Keratinocyte (primary cell): ENCODE measurements around the gene SUGCT. TPM values are rescaled to one million over a fixed set of nuclear protein-coding genes. Genes with fewer than 3 reads are reported as not detected.

Experiments
- DNase-seq: peaks from one replicate; pipeline ENCODE4 v3.0.0-alpha.2; 2011; ENCODE audit warnings: low read depth, missing footprints, low spot score
- FAIRE-seq: peaks from 2 replicates; lab custom pipeline; 2011; peaks lifted over from hg19 to GRCh38; lab: Jason Lieb, UNC
- H2AFZ ChIP-seq: 2 replicates; pipeline ENCODE4 v1.6.0; 2012; ENCODE audit warnings: low read length, control low read depth, inconsistent platforms; ENCODE audit not compliant: control insufficient read depth
- H3K27ac ChIP-seq: 2 replicates; pipeline ENCODE4 v1.5.1; 2011; ENCODE audit warnings: low read length; ENCODE audit not compliant: control insufficient read depth, insufficient read depth
- H3K27me3 ChIP-seq: 3 replicates; pipeline ENCODE4 v1.6.0; 2011; ENCODE audit warnings: low read length; ENCODE audit not compliant: control insufficient read depth, insufficient read depth; ENCODE audit errors: extremely low read depth
- H3K36me3 ChIP-seq, 2 experiments: 2 replicates in 1 of 2; 3 replicates in 1 of 2; pipeline ENCODE4 v1.5.1; 2011; ENCODE audit warnings: low read length in 2 of 2, mild to moderate bottlenecking in 1 of 2; ENCODE audit not compliant: control insufficient read depth in 2 of 2, insufficient read depth in 2 of 2; ENCODE audit errors: extremely low read depth in 1 of 2
- H3K4me1 ChIP-seq: 3 replicates; pipeline ENCODE4 v1.5.1; 2011; ENCODE audit warnings: low read length; ENCODE audit not compliant: control insufficient read depth, insufficient read depth; ENCODE audit errors: extremely low read depth
- H3K4me2 ChIP-seq: 3 replicates; pipeline ENCODE4 v1.6.0; 2011; ENCODE audit warnings: low read depth, low read length; ENCODE audit not compliant: control insufficient read depth, insufficient read depth; ENCODE audit errors: extremely low read depth
- H3K4me3 ChIP-seq, 3 experiments: fragments of 200-600 bp in 1 of 3; sonication (generic) in 1 of 3; 2 replicates in 2 of 3; 3 replicates in 1 of 3; pipeline ENCODE4 v1.5.1; 2011 to 2016; ENCODE audit warnings: low read length in 3 of 3, mild to moderate bottlenecking in 3 of 3, control low read depth in 2 of 3, inconsistent platforms in 1 of 3, low read depth in 1 of 3, mixed read lengths in 1 of 3, mixed run types in 1 of 3, moderate library complexity in 1 of 3; ENCODE audit not compliant: control insufficient read depth in 2 of 3, insufficient read depth in 2 of 3; ENCODE audit errors: extremely low read depth in 1 of 3
- H3K79me2 ChIP-seq: 2 replicates; pipeline ENCODE4 v1.6.0; 2012; ENCODE audit warnings: low read length; ENCODE audit not compliant: control insufficient read depth, insufficient read depth
- H3K9ac ChIP-seq: 3 replicates; pipeline ENCODE4 v1.6.0; 2011; ENCODE audit warnings: low read length; ENCODE audit not compliant: control insufficient read depth, insufficient read depth; ENCODE audit errors: extremely low read depth
- H3K9me1 ChIP-seq: 3 replicates; pipeline ENCODE4 v1.6.0; 2011; ENCODE audit warnings: low read length; ENCODE audit not compliant: control insufficient read depth, insufficient read depth; ENCODE audit errors: extremely low read depth
- H3K9me3 ChIP-seq: 2 replicates; pipeline ENCODE4 v1.5.1; 2012; ENCODE audit warnings: low read depth, low read length; ENCODE audit not compliant: control insufficient read depth
- H4K20me1 ChIP-seq: 3 replicates; pipeline ENCODE4 v1.6.0; 2011; ENCODE audit warnings: low read length; ENCODE audit not compliant: control insufficient read depth, insufficient read depth; ENCODE audit errors: extremely low read depth
- CTCF ChIP-seq, 3 experiments: IDR thresholded peaks in 1 of 3; conservative IDR thresholded peaks in 1 of 3; optimal IDR thresholded peaks in 1 of 3; 2 replicates in 2 of 3; 3 replicates in 1 of 3; pipeline versions ENCODE3 to v1.5.1; 2011; ENCODE audit warnings: low read length in 3 of 3, mild to moderate bottlenecking in 3 of 3, moderate library complexity in 2 of 3, control low read depth in 1 of 3, inconsistent platforms in 1 of 3; ENCODE audit not compliant: insufficient read depth in 2 of 3; ENCODE audit errors: extremely low read depth in 1 of 3
- EZH2 ChIP-seq: IDR thresholded peaks from one replicate; pipeline ENCODE4 v1.6.1; 2012; ENCODE audit warnings: inconsistent platforms, mild to moderate bottlenecking, low read length, moderate library complexity
- dilution Hi-C: fragments of 300-500 bp; cut with MboI; formaldehyde crosslinking; loops from one replicate; pipeline ENCODE4 v1.7.0; 2020; ENCODE audit warnings: low sequenced_read_pairs; ENCODE audit not compliant: extremely low pct_ligation_motif_present
- polyA plus RNA-seq, 5 experiments: library from polyadenylated mRNA; depleted of rRNA in 3 of 5; stranded (reverse) in 3 of 5; stranded (forward) in 1 of 5; unstranded in 1 of 5; fragments of >200 nt; gene quantifications; 1 replicate in 1 of 5; 2 replicates in 3 of 5; 3 replicates in 1 of 5; pipeline versions ENCODE4 v1.2.1 to v1.2.3, GENCODE V29; 2011 to 2012; ENCODE audit warnings: missing spikeins in 2 of 5, low read depth in 1 of 5, low replicate concordance in 1 of 5

SUGCT gene
- polyA plus RNA-seq, 1 donor (not counting 4 experiments of a cell fraction or from before 2014, with no cell fraction given), result 134 TPM

- no peak overlapping the region for H3K27ac ChIP-seq
- no peaks in the 10 kb centered on the region for H3K4me1 ChIP-seq
- H3K4me2 ChIP-seq, result no peak overlapping the region
- H4K20me1 ChIP-seq, result no peaks in the 10 kb centered on the region
- dilution Hi-C loops, result no loop called here
- no peaks in the 10 kb centered on the region for H3K9me3 ChIP-seq
- no peaks in the 10 kb centered on the region for H3K36me3 ChIP-seq
- TF ChIP-seq CTCF (optimal IDR thresholded peaks at IDR 0.05 in 1 of 3, IDR thresholded peaks at IDR 0.05 in 1 of 3, conservative IDR thresholded peaks at IDR 0.05 in 1 of 3; ENCODE audit: extremely low read depth in 1 of 3, insufficient read depth in 2 of 3, low read length in 3 of 3), result no peak
- TF ChIP-seq EZH2, result no peak
- DNase-seq (no peak), FAIRE-seq (no peak)
- H3K9ac ChIP-seq, result no peak overlapping the region
- no peaks in the 10 kb centered on the region for H3K9me1 ChIP-seq
- no peak overlapping the region for H3K4me3 ChIP-seq
- H3K79me2 ChIP-seq, result no peaks in the 10 kb centered on the region
- no peak overlapping the region for H2AFZ ChIP-seq
- H3K27me3 ChIP-seq, result no peaks in the 10 kb centered on the region
Measured at GRCh38 chr7:40544871-40545303, 410.1 kb downstream of the SUGCT start.

GRCh38 chr7:40545739-40546138 lies 410.9 kb downstream of the SUGCT start:
- Histone ChIP-seq H3K4me3 (no peak overlapping the region), H3K4me1 (no peaks in the 10 kb centered on the region), H3K36me3 (no peaks in the 10 kb centered on the region), H3K9ac (no peak overlapping the region), H4K20me1 (no peaks in the 10 kb centered on the region), H3K27me3 (no peaks in the 10 kb centered on the region), H3K9me3 (no peaks in the 10 kb centered on the region), H3K27ac (no peak overlapping the region), H3K4me2 (no peak overlapping the region), H2AFZ (no peak overlapping the region), H3K79me2 (no peaks in the 10 kb centered on the region), H3K9me1 (no peaks in the 10 kb centered on the region)
- TF ChIP-seq EZH2 (no peak), CTCF (optimal IDR thresholded peaks at IDR 0.05 in 1 of 3, IDR thresholded peaks at IDR 0.05 in 1 of 3, conservative IDR thresholded peaks at IDR 0.05 in 1 of 3; ENCODE audit: extremely low read depth in 1 of 3, insufficient read depth in 2 of 3, low read length in 3 of 3) (no peak)
- no peak for FAIRE-seq
- DNase-seq, result no peak
- dilution Hi-C loops, result no loop called here
